Measurements from ENCODE around the gene HOXA9. TPM values are rescaled to one million over a fixed set of nuclear protein-coding genes. Genes with fewer than 3 reads are reported as not detected.

The HOXA9 gene
- total and polyA plus RNA-seq, 4 donors = 0.02 to 0.70 TPM; not detected in 2

- Histone ChIP-seq H3K27me3 (ENCODE audit: control insufficient read depth in 4 of 4, insufficient read depth in 4 of 4, low read length in 3 of 4) (peaks cover 6 to 49% (median 21%) of the 10 kb centered on the region in 4 donors), H3K4me1 (ENCODE audit: control insufficient read depth in 4 of 4, insufficient read depth in 4 of 4, low read length in 3 of 4) (peaks cover 11 to 30% (median 13%) of the 10 kb centered on the region in 4 donors), H3K9me3 (ENCODE audit: control insufficient read depth in 4 of 4, low read length in 3 of 4) (peaks cover 0 to 14% (median 0%) of the 10 kb centered on the region in 4 donors), H3K27ac (ENCODE audit: low read depth in 1 of 2, low read length in 2 of 2) (no peak overlapping the region), H3K4me3 (ENCODE audit: low read depth in 1 of 3, low read length in 3 of 3) (peak overlapping the region; percentile 54 to 72 (median 71)), H3K36me3 (ENCODE audit: control insufficient read depth in 4 of 4, insufficient read depth in 3 of 4, low read depth in 1 of 4, low read length in 3 of 4) (no peaks in the 10 kb centered on the region), H3K9ac (ENCODE audit: low read depth in 1 of 2, low read length in 2 of 2) (no peak overlapping the region)
- 1% methylated on average over 54 of the region's 54 CpGs for WGBS
- TF ChIP-seq YY1 (IDR thresholded peaks at IDR 0.05) (peak; percentile 86), RXRA (IDR thresholded peaks at IDR 0.05) (no peak), EGR1 (IDR thresholded peaks at IDR 0.05; ENCODE audit: low read depth in 2 of 2) (no peak), HNF4A (conservative IDR thresholded peaks at IDR 0.05) (no peak), CTCF (IDR thresholded peaks at IDR 0.05; ENCODE audit: low read depth, low read length, missing input control) (peak; percentile 97), FOXA1 (IDR thresholded peaks at IDR 0.05) (no peak), RAD21 (IDR thresholded peaks at IDR 0.05) (peak; percentile 92 to 95), HNF4G (IDR thresholded peaks at IDR 0.05) (no peak)
- DNase-seq (ENCODE audit: low spot score) = peak; percentile 88
These were observed 4.7 kb downstream of the HOXA9 start for GRCh38 chr7:27160546-27161213.

GRCh38 chr7:27160145-27160545 is 5.2 kb downstream of the HOXA9 start:
- TF ChIP-seq YY1 (IDR thresholded peaks at IDR 0.05) = no peak
- TF ChIP-seq FOXA2 (IDR thresholded peaks at IDR 0.05) = no peak
- no peak for TF ChIP-seq EGR1 (IDR thresholded peaks at IDR 0.05; ENCODE audit: low read depth in 2 of 2)
- no peak for TF ChIP-seq ATF3 (IDR thresholded peaks at IDR 0.05)
- Histone ChIP-seq H3K9ac (ENCODE audit: low read depth in 1 of 2, low read length in 2 of 2) (no peak overlapping the region), H3K4me1 (ENCODE audit: control insufficient read depth in 4 of 4, insufficient read depth in 4 of 4, low read length in 3 of 4) (peaks cover 12 to 33% (median 13%) of the 10 kb centered on the region in 4 donors), H3K36me3 (ENCODE audit: control insufficient read depth in 4 of 4, insufficient read depth in 3 of 4, low read depth in 1 of 4, low read length in 3 of 4) (no peaks in the 10 kb centered on the region), H3K4me3 (ENCODE audit: low read depth in 1 of 3, low read length in 3 of 3) (peak overlapping the region in 2 of 3 donors; percentile 54 to 72), H3K27ac (ENCODE audit: low read depth in 1 of 2, low read length in 2 of 2) (no peak overlapping the region), H3K9me3 (ENCODE audit: control insufficient read depth in 4 of 4, low read length in 3 of 4) (peaks cover 0 to 12% (median 0%) of the 10 kb centered on the region in 4 donors), H3K27me3 (ENCODE audit: control insufficient read depth in 4 of 4, insufficient read depth in 4 of 4, low read length in 3 of 4) (peaks cover 9 to 49% (median 24%) of the 10 kb centered on the region in 4 donors)
- no peak for DNase-seq (ENCODE audit: low spot score)
- WGBS = 14% methylated on average over 23 of the region's 23 CpGs

- 31% methylated on average over 27 of the region's 27 CpGs for WGBS
- Histone ChIP-seq H3K27ac (ENCODE audit: low read depth in 1 of 2, low read length in 2 of 2) (no peak overlapping the region), H3K4me3 (ENCODE audit: low read depth in 1 of 3, low read length in 3 of 3) (no peak overlapping the region), H3K9ac (ENCODE audit: low read depth in 1 of 2, low read length in 2 of 2) (no peak overlapping the region), H3K9me3 (ENCODE audit: control insufficient read depth in 4 of 4, low read length in 3 of 4) (peaks cover 0 to 6% (median 0%) of the 10 kb centered on the region in 4 donors), H3K36me3 (ENCODE audit: control insufficient read depth in 4 of 4, insufficient read depth in 3 of 4, low read depth in 1 of 4, low read length in 3 of 4) (no peaks in the 10 kb centered on the region), H3K4me1 (ENCODE audit: control insufficient read depth in 4 of 4, insufficient read depth in 4 of 4, low read length in 3 of 4) (peaks cover 11 to 34% (median 17%) of the 10 kb centered on the region in 4 donors), H3K27me3 (ENCODE audit: control insufficient read depth in 4 of 4, insufficient read depth in 4 of 4, low read length in 3 of 4) (peaks cover 10 to 48% (median 24%) of the 10 kb centered on the region in 4 donors)
- DNase-seq (ENCODE audit: low spot score) = no peak
- TF ChIP-seq CTCF (IDR thresholded peaks at IDR 0.05; ENCODE audit: low read depth, low read length, missing input control) = no peak
- TF ChIP-seq HNF4G (IDR thresholded peaks at IDR 0.05) = no peak
- TF ChIP-seq ZBTB33 (IDR thresholded peaks at IDR 0.05) = no peak
- TF ChIP-seq MAX (IDR thresholded peaks at IDR 0.05) = no peak
These were observed 5.8 kb downstream of the HOXA9 start for GRCh38 chr7:27159266-27160144.
